Measurements from ENCODE around the gene PIK3R5.

DNA sequence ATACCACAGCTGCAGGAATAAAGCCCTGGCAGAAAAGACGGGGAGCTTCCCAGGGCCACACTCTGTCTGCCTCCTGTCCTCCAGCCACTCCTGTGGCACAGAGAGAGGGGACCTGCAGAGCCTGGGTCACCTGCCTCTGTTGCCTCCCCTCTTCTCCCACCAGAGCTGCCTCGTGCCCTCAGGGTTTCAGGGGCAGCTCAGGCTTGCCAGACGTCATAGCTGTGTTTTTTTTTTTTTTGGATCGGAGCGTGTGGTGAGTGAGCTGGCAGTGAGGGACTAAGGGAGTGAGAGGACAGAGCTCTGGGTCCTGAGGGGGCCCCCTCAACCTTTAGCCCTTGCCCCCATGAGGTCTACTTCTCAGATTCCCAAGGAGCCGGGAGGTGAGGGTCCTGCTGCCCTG is 100.1 kb downstream of the PIK3R5 start:
- TF ChIP-seq, protein P1, sequence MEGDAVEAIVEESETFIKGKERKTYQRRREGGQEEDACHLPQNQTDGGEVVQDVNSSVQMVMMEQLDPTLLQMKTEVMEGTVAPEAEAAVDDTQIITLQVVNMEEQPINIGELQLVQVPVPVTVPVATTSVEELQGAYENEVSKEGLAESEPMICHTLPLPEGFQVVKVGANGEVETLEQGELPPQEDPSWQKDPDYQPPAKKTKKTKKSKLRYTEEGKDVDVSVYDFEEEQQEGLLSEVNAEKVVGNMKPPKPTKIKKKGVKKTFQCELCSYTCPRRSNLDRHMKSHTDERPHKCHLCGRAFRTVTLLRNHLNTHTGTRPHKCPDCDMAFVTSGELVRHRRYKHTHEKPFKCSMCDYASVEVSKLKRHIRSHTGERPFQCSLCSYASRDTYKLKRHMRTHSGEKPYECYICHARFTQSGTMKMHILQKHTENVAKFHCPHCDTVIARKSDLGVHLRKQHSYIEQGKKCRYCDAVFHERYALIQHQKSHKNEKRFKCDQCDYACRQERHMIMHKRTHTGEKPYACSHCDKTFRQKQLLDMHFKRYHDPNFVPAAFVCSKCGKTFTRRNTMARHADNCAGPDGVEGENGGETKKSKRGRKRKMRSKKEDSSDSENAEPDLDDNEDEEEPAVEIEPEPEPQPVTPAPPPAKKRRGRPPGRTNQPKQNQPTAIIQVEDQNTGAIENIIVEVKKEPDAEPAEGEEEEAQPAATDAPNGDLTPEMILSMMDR (IDR thresholded peaks at IDR 0.05), result no peak
- no peak for TF ChIP-seq EZH2 (IDR thresholded peaks at IDR 0.05; ENCODE audit: borderline replicate concordance, insufficient read depth, low read depth, low read length, poor library complexity, severe bottlenecking)

Data from B cell (primary cell).